HCT116 (cell line): Measurements from ENCODE around the gene ADPRHL1. TPM values are rescaled to one million over a fixed set of nuclear protein-coding genes. Genes with fewer than 3 reads are reported as not detected.

ENCODE experiments used
- ATAC-seq: fragments of 200-7000 bp; cut with Tn5 transposase; 2 replicates; pipeline ENCODE4 v1.9.1; 2020; ENCODE audit warnings: mild to moderate bottlenecking, moderate library complexity
- BruUV-seq: library from RNA; stranded (reverse); fragments of 400-500 nt; replicated peaks from 2 replicates; lab custom pipeline; 2021; lab: Mats Ljungman, UMichigan
- CTCF ChIA-PET: fragments of 300-600 bp; sonication (Branson Sonifier 250); formaldehyde crosslinking; loops from one replicate; lab custom pipeline; 2021; ENCODE audit warnings: antibody characterized with exemption; lab: Charles Lee
- POLR2A ChIA-PET: fragments of 300-600, 350-600 bp; sonication (Branson Sonifier 250); formaldehyde crosslinking; loops from one replicate; lab custom pipeline; 2021; ENCODE audit warnings: antibody characterized with exemption; lab: Charles Lee
- RAD21 ChIA-PET, 2 experiments: fragments of 300-600 bp; sonication (Branson Sonifier 250); formaldehyde crosslinking; loops; one replicate each; lab custom pipeline; 2023; ENCODE audit warnings: low total read pairs in 2 of 2; ENCODE audit not compliant: uncharacterized antibody in 2 of 2, unreplicated experiment in 2 of 2, low non-redundant PET in 1 of 2; lab: Charles Lee
- DNase-seq: peaks from one replicate; pipeline ENCODE4 v3.0.0-alpha.2; 2010; ENCODE audit warnings: low read depth, low spot score
- H2AFZ ChIP-seq: fragments of 200-600 bp; shearing (Covaris generic), sonication (generic); 2 replicates; pipeline ENCODE4 v1.6.1; 2017; ENCODE audit warnings: low read depth, mixed run types, mixed read lengths, antibody characterized with exemption, low read length; ENCODE audit not compliant: poor library complexity, severe bottlenecking
- H3K27ac ChIP-seq: 2 replicates; pipeline ENCODE4 v1.5.1; 2012; ENCODE audit warnings: low read depth, low read length
- H3K27me3 ChIP-seq: fragments of 200-600 bp; sonication (generic); 2 replicates; pipeline ENCODE4 v1.6.1; 2016; ENCODE audit warnings: mixed run types, low read length, mixed read lengths; ENCODE audit not compliant: insufficient read depth
- H3K36me3 ChIP-seq, 2 experiments: fragments of 200-500 bp in 1 of 2; fragments of 200-600 bp in 1 of 2; sonication (Bioruptor generic) in 1 of 2; sonication (generic) in 1 of 2; 2 replicates each; pipeline versions ENCODE4 v1.5.1 to v1.6.1; 2014 to 2016; ENCODE audit warnings: low read length in 2 of 2, inconsistent platforms in 1 of 2, mixed read lengths in 1 of 2, mixed run types in 1 of 2; ENCODE audit not compliant: insufficient read depth in 2 of 2, control insufficient read depth in 1 of 2
- H3K4me1 ChIP-seq, 2 experiments: fragments of 200-600 bp in 1 of 2; sonication (generic) in 1 of 2; 2 replicates each; pipeline versions ENCODE4 v1.5.1 to v1.6.1; 2012 to 2017; ENCODE audit warnings: low read length in 2 of 2, inconsistent platforms in 1 of 2, mild to moderate bottlenecking in 1 of 2, mixed read lengths in 1 of 2, mixed run types in 1 of 2, moderate library complexity in 1 of 2; ENCODE audit not compliant: insufficient read depth in 2 of 2, control insufficient read depth in 1 of 2
- H3K4me2 ChIP-seq: fragments of 200-600 bp; sonication (generic); 2 replicates; pipeline ENCODE4 v1.6.1; 2017; ENCODE audit warnings: mixed run types, low read length, mixed read lengths
- H3K4me3 ChIP-seq, 2 experiments: fragments of 200-600 bp in 1 of 2; sonication (generic) in 1 of 2; replicated peaks in 1 of 2; 2 replicates each; pipeline ENCODE4 v1.5.1; 2011 to 2016; ENCODE audit warnings: low read length in 2 of 2, control low read depth in 1 of 2, low read depth in 1 of 2, mild to moderate bottlenecking in 1 of 2, mixed read lengths in 1 of 2, mixed run types in 1 of 2
- H3K79me2 ChIP-seq: fragments of 200-600 bp; sonication (generic); 2 replicates; pipeline ENCODE4 v1.6.1; 2017; ENCODE audit warnings: mild to moderate bottlenecking, mixed run types, low read length, moderate library complexity, mixed read lengths; ENCODE audit not compliant: insufficient read depth
- H3K9ac ChIP-seq: fragments of 200-600 bp; sonication (generic); 2 replicates; pipeline ENCODE4 v1.6.1; 2016; ENCODE audit warnings: low read length, mixed read lengths
- H3K9me2 ChIP-seq: fragments of 200-600 bp; sonication (generic), shearing (Covaris generic); 2 replicates; pipeline ENCODE4 v1.6.1; 2017; ENCODE audit warnings: mixed run types, mild to moderate bottlenecking, moderate library complexity; ENCODE audit not compliant: insufficient read depth
- H3K9me3 ChIP-seq, 2 experiments: fragments of 200-500 bp in 1 of 2; fragments of 200-600 bp in 1 of 2; sonication (Bioruptor generic) in 1 of 2; sonication (generic) in 1 of 2; 2 replicates each; pipeline ENCODE4 v1.6.1; 2014 to 2017; ENCODE audit warnings: low read length in 2 of 2, mixed read lengths in 2 of 2, inconsistent platforms in 1 of 2, low read depth in 1 of 2, mild to moderate bottlenecking in 1 of 2, mixed run types in 1 of 2, moderate library complexity in 1 of 2; ENCODE audit not compliant: control insufficient read depth in 1 of 2, insufficient read depth in 1 of 2
- H4K20me1 ChIP-seq: fragments of 200-600 bp; sonication (generic), shearing (Covaris generic); 2 replicates; pipeline ENCODE4 v1.6.1; 2017; ENCODE audit warnings: mixed run types, mild to moderate bottlenecking, moderate library complexity; ENCODE audit not compliant: insufficient read depth
- ATF3 ChIP-seq: IDR thresholded peaks from 2 replicates; pipeline ENCODE4 v1.6.1; 2012
- CBX3 ChIP-seq: IDR thresholded peaks from 2 replicates; pipeline ENCODE4 v1.6.1; 2012; ENCODE audit warnings: low read depth
- CTCF ChIP-seq, 3 experiments: fragments of 200-600 bp in 1 of 3; sonication (generic) in 1 of 3; IDR thresholded peaks in 2 of 3; conservative IDR thresholded peaks in 1 of 3; 2 replicates each; pipeline ENCODE4 v1.5.1; 2012 to 2017; ENCODE audit warnings: low read depth in 2 of 3, low read length in 2 of 3, antibody characterized with exemption in 1 of 3, borderline replicate concordance in 1 of 3, control low read depth in 1 of 3, mild to moderate bottlenecking in 1 of 3, mixed read lengths in 1 of 3, mixed run types in 1 of 3, moderate library complexity in 1 of 3; ENCODE audit not compliant: insufficient read depth in 1 of 3
- ELF1 ChIP-seq: IDR thresholded peaks from 2 replicates; pipeline ENCODE4 v1.6.1; 2012; ENCODE audit warnings: low read depth, borderline replicate concordance
- EZH2 ChIP-seq: fragments of 200-600 bp; sonication (generic); IDR thresholded peaks from 2 replicates; pipeline ENCODE4 v1.6.1; 2017; ENCODE audit warnings: antibody characterized with exemption, mixed run types
- EZH2phosphoT487 ChIP-seq: fragments of 200-600 bp; IDR thresholded peaks from 2 replicates; pipeline ENCODE4 v1.6.1; 2018; ENCODE audit warnings: antibody characterized with exemption, borderline replicate concordance
- JUND ChIP-seq: IDR thresholded peaks from 2 replicates; pipeline ENCODE4 v1.6.1; 2012
- MAX ChIP-seq: IDR thresholded peaks from 2 replicates; pipeline ENCODE4 v1.6.1; 2012
- POLR2A ChIP-seq: IDR thresholded peaks from 2 replicates; pipeline ENCODE4 v1.7.0; 2011; ENCODE audit warnings: borderline replicate concordance; ENCODE audit not compliant: insufficient read depth, insufficient read length; ENCODE audit errors: extremely low read depth
- REST ChIP-seq: IDR thresholded peaks from 2 replicates; pipeline ENCODE4 v1.6.1; 2012; ENCODE audit warnings: low read depth
- SP1 ChIP-seq: IDR thresholded peaks from 2 replicates; pipeline ENCODE4 v1.6.1; 2012; ENCODE audit warnings: low read depth
- ZFX ChIP-seq: fragments of 450-650 bp; IDR thresholded peaks from 2 replicates; pipeline ENCODE4 v1.6.1; 2017
- intact Hi-C: fragments of 100-400 bp; cut with micrococcal nuclease; formaldehyde crosslinking; loops from 2 replicates; pipeline ENCODE4 v1.10.0; 2022
- total RNA-seq: library from RNA; stranded (reverse); gene quantifications from one replicate; pipeline ENCODE4 v1.2.1, GENCODE V29; 2021; ENCODE audit not compliant: unreplicated experiment

ADPRHL1 gene
- total RNA-seq, 1 experiment from 2014 or later = 12.6 TPM

- Histone ChIP-seq H3K36me3 (no peaks in the 10 kb centered on the region), H3K4me1 (peaks cover 9 to 24% of the 10 kb centered on the region in 2 experiments), H3K79me2 (peaks cover 10% of the 10 kb centered on the region), H3K9me2 (no peaks in the 10 kb centered on the region), H3K9me3 (peaks cover 0 to 6% of the 10 kb centered on the region in 2 experiments; a peak in 1 of 4 replicates), H3K4me2 (peak overlapping the region; percentile 85), H3K9ac (peak overlapping the region; percentile 92)
- CTCF ChIA-PET = no interaction called here
- TF ChIP-seq JUND (no peak), EZH2 (no peak), REST (no peak), CTCF (IDR thresholded peaks at IDR 0.05 in 2 of 3, conservative IDR thresholded peaks at IDR 0.05 in 1 of 3; ENCODE audit: borderline replicate concordance in 1 of 3, insufficient read depth in 1 of 3, low read depth in 2 of 3, low read length in 2 of 3) (no peak), SP1 (no peak), ELF1 (no peak), POLR2A (no peak), ATF3 (no peak), CBX3 (no peak), ZFX (no peak; the same call in 1 of the 2 replicates), EZH2phosphoT487 (no peak), MAX (no peak)
- TF ChIP-seq, all 23 proteins: peak for 0
- Histone ChIP-seq H4K20me1 (no peaks in the 10 kb centered on the region), H2AFZ (no peak overlapping the region), H3K27ac (peak overlapping the region; percentile 94), H3K4me3 (peak overlapping the region; percentile 92 to 97), H3K27me3 (no peaks in the 10 kb centered on the region)
- ChIA-PET POLR2A (no interaction called here), RAD21 (no interaction called here)
- intact Hi-C loops = loop anchor here (1.0 to 2.0 kb wide), 5 partner anchors 39 to 507 kb away; partner anchors contain the start of genes LAMP1 and PCID2
- ATAC-seq = no peak
- DNase-seq = no peak
- TSS peak; percentile 83 for BruUV-seq
These were observed 3.5 kb downstream of the ADPRHL1 start for GRCh38 chr13:113449693-113450347.
